WERI-Rb-1 (cell line): Measurements from ENCODE around the gene DLGAP4.

Source experiments
- DNase-seq: peaks from one replicate; pipeline ENCODE4 v3.0.0-alpha.2; 2020
- H3K27ac ChIP-seq: fragments of 250-450 bp; sonication (Bioruptor Pico); 2 replicates; pipeline ENCODE4 v1.5.1; 2020; ENCODE audit warnings: mild to moderate bottlenecking, moderate library complexity
- H3K27me3 ChIP-seq: fragments of 250-450 bp; sonication (Bioruptor Pico); 2 replicates; pipeline ENCODE4 v1.5.1; 2021; ENCODE audit warnings: mild to moderate bottlenecking, low read depth, moderate library complexity; ENCODE audit not compliant: insufficient read depth, severe bottlenecking
- H3K36me3 ChIP-seq: fragments of 250-450 bp; sonication (Bioruptor Pico); 2 replicates; pipeline ENCODE4 v1.5.1; 2020; ENCODE audit warnings: mild to moderate bottlenecking, moderate library complexity
- H3K4me3 ChIP-seq: 2 replicates; pipeline ENCODE4 v1.5.1; 2011; ENCODE audit warnings: low read depth, mild to moderate bottlenecking, control low read depth, low read length
- H3K9me3 ChIP-seq: fragments of 250-450 bp; sonication (Bioruptor Pico); 2 replicates; pipeline ENCODE4 v1.5.1; 2021; ENCODE audit warnings: mild to moderate bottlenecking, moderate library complexity; ENCODE audit not compliant: severe bottlenecking
- CTCF ChIP-seq: IDR thresholded peaks from 2 replicates; pipeline ENCODE4 v1.5.1; 2011; ENCODE audit warnings: low read depth, mild to moderate bottlenecking, control low read depth, inconsistent platforms, low read length

The DLGAP4 gene

GRCh38 chr20:36547186-36548005 lies 241.3 kb downstream of the DLGAP4 start:
- H3K27ac ChIP-seq: no peak overlapping the region
- TF ChIP-seq CTCF: no peak
- no peak overlapping the region for H3K4me3 ChIP-seq
- no peaks in the 10 kb centered on the region for H3K9me3 ChIP-seq
- no peaks in the 10 kb centered on the region for H3K27me3 ChIP-seq
- no peak for DNase-seq
- no peaks in the 10 kb centered on the region for H3K36me3 ChIP-seq

DNA sequence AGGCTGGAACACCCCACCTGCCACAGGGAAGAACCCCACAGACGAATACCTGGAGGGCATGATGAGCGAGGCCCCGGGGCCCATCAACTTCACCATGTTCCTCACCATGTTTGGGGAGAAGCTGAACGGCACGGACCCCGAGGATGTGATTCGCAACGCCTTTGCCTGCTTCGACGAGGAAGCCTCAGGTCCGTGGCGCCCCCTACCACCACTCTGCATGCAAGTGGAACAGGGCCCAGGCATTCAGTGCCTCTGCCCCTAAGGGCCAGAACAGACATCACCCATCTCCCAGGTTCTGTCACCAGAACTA lies 241.8 kb downstream of the DLGAP4 start:
- Histone ChIP-seq H3K36me3 (no peaks in the 10 kb centered on the region), H3K27me3 (no peaks in the 10 kb centered on the region), H3K9me3 (no peaks in the 10 kb centered on the region), H3K27ac (no peak overlapping the region), H3K4me3 (no peak overlapping the region)
- peak; percentile 65 for TF ChIP-seq CTCF
- DNase-seq: peak; percentile 65

DNA sequence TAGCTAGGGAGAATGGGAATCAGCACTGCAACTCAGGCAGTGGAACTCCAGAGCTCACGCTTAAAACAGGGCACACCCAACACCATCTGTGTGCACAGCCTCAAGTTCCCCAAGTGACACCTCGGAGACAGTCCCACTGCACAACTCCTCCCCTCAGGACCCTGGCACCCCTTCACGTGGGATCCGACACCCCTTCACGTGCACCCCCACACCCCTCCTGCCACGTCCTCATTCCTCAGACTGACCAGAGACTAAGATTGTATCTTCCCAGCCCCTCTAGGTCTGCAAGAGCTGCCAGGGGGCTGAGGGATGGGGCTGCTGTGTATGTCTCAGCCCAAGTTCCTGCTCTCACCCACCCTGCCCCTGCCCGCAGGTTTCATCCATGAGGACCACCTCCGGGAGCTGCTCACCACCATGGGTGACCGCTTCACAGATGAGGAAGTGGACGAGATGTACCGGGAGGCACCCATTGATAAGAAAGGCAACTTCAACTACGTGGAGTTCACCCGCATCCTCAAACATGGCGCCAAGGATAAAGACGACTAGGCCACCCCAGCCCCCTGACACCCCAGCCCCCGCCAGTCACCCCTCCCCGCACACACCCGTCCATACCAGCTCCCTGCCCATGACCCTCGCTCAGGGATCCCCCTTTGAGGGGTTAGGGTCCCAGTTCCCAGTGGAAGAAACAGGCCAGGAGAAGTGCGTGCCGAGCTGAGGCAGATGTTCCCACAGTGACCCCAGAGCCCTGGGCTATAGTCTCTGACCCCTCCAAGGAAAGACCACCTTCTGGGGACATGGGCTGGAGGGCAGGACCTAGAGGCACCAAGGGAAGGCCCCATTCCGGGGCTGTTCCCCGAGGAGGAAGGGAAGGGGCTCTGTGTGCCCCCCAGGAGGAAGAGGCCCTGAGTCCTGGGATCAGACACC lies 242.8 kb downstream of the DLGAP4 start:
- TF ChIP-seq CTCF: no peak

GRCh38 chr20:36549628-36549941 lies 243.4 kb downstream of the DLGAP4 start:
- Histone ChIP-seq H3K36me3 (no peaks in the 10 kb centered on the region), H3K27me3 (no peaks in the 10 kb centered on the region), H3K4me3 (no peak overlapping the region), H3K27ac (no peak overlapping the region), H3K9me3 (no peaks in the 10 kb centered on the region)
- no peak for TF ChIP-seq CTCF
- DNase-seq: no peak

More for the DNA sequence above, 242.8 kb downstream of the DLGAP4 start:
- no peaks in the 10 kb centered on the region for H3K36me3 ChIP-seq
- no peak overlapping the region for H3K4me3 ChIP-seq
- H3K27ac ChIP-seq: no peak overlapping the region
- H3K9me3 ChIP-seq: no peaks in the 10 kb centered on the region
- H3K27me3 ChIP-seq: no peaks in the 10 kb centered on the region
- DNase-seq: no peak

- DNase-seq: no peak
- no peaks in the 10 kb centered on the region for H3K9me3 ChIP-seq
- TF ChIP-seq CTCF: no peak
- H3K36me3 ChIP-seq: no peaks in the 10 kb centered on the region
- H3K4me3 ChIP-seq: no peak overlapping the region
- H3K27me3 ChIP-seq: no peaks in the 10 kb centered on the region
- no peak overlapping the region for H3K27ac ChIP-seq
Measured at GRCh38 chr20:36549942-36550789, 244.0 kb downstream of the DLGAP4 start.
